Femur (tissue), 1 donor: ENCODE results near the gene TBX10.
"Not testable (repeated sequence)": the region's sequence is repeated elsewhere in the genome, so short reads cannot be mapped to it uniquely, and the experiment has no call there.

Experiments used
- DNase-seq: peaks from one replicate; pipeline ENCODE4 v3.0.0-alpha.2; 2017

Gene TBX10

DNA sequence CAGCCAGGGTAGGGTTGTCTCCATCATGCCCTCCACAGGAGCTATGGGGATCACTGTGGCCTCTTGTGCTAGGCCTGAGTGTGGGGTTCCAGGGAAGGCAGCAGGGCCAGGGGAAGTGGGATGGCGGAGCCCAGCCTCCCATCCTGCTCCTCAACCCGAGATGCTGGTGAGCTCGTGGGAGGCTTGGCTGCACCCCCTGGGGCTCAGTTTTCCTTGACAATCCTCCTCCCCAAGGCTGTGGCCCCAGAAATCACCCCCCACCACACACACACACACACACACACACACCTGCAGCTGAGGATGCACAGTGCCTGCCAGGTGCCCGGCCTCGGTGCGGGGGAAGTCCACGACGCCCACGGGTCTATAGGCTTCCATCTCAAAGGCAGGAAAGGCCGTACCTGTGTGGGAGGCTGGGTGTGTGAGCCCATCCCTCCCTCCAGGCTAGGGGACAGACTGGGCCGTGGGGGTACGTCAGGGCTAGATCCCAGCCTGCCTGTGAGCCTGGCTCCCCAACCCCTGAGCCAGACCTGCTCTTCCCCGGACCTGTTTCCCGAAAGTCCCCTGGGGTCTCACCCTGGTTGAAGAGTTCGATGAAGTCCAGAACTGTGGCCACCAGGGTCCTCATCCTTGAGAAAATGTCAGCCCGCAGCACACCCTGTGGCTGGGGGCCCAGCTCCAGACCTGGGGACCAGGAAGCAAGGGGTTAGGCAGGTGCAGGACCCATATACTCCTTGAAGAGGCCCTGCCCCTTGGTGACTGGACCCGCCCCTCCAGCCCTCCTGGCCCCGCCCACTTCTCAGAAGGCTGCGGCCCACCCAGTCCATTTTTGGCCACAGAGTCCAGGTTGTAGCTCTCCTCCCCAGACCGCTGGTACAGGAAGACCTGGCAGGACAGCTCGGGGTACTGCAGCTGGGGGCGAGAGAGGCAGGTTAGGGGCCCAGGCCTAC, 5.2 kb upstream of the TBX10 start:
- peak; percentile 10 for DNase-seq

DNA sequence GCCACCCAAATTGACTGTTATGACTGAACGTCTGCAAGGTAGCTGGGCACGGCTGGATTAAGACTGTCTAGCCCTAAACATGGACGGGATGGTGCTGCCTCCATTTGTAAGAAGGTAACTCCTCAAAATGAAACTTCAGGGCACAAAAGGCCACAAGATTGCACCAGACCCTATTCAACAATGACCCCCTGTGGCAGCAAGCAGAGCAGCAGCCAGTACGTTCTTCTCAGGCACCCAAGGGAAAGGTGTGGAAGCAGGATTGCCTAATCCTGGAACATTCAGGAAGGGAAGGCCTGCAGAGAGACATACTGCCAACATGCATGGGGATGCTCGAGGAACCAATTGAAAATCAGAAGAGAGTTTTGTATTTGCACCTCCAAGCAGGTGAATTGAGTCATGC, 4.5 kb upstream of the TBX10 start:
- no peak for DNase-seq

DNA sequence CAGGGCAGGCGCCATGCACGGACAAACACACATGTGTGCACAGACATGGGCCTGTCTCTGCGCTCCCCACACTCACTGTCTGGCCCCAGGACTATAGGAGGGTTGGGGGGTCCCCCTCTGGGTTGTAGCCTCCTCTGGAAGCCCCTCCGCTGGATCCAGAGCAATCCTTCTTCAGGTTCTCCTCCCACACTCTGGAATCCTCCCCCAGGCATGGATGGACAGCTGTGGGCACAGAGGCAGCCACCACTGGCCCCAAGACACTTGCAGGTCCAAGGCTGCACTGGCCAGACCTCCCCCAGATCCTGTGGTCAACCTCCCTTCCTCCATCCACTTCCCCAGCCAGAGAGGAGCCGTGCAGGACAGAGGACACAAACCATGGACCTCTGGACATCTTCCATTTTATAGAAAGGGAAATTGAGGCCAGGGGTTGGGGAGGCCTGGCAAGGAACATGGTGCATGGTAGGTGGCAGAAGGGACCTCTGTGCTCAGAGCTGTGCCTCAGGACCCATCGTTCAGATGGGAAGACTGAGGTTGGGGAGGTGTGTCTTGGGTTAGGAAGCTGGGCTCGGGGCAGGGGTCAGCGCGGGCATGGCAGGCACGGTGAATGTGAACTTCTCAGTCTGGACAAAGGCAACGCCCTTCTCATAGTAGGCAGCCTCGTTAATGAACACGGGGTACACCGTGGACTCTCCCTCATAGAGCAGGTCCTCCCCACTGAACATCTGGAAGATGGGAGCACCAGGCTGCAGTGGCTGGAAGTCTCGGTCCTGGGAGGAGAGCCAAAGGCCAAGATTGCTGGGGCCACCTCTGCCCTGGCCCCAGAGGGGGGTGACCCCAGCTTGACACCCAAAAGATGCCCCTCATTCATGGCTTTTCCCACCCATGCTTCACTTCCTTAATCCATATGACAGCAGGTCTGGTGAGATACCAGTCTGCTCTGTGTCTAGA, 2.9 kb upstream of the TBX10 start:
- no peak for DNase-seq

DNA sequence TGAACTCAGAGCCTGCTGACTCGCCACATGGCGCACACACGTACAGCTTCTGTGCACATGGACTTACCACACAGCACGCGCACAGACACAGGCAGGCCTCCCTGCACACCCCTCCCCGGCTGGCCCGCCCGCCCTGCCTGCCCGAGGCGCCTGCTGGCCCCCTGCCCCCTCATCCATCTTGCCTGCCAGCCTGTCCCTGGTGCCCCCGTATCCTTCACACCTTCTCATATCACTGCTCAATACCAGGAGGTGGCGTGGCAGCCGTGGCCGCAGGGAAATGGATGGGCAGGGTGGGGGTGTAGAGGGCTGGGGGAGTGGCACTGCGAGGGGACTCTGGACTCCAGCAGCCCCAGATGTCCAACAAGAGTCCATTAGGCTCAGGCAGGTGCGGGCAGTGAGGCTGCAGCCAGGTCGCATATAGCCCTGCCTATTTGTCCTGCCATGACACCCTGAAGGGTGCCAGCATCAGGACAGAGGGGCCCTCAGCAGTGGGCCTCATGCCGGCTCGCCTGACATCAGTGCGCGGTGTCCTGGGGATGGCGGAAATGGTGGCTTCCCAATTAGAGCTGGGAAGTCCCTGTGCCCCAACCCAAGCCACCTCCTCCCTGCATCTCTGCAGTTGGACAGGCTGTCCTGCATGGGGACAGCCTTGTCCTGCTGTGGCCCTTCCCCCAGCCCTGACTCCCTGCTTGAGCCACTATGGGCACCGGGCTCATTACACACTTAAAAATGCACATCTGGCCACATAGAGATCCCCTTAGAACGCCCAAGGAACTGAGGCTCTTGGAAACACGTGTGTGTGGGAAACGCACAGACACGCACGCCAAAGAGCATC, 2.0 kb upstream of the TBX10 start:
- DNase-seq = no peak

DNA sequence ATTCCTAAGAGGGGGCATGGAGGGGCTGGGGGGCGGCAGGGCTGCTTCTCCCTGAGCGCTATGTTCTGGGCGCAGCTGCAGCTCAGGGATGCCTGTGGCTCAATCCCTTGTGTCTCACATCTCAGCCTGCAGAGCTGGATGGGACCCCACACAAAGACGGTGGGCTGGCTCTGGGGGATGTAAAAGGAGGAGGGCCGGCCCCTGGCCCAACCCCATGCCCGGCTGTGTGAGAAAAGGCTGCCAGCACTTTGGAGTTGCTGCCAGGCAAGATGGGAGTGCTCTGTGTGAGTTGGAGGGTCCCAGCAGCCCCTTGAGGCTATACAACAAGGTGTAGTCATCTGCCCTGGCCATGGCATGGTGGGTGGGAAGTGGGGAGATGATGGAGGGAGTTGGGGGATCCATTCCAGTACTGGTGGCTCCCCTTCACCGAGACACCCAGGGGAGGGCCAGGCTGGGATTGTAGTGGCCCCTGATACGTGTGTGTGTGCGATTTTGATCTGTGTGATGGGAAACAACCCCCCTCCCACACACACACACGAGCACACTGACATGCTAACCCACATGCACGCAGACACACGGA, 1.3 kb upstream of the TBX10 start:
- no peak for DNase-seq

DNA sequence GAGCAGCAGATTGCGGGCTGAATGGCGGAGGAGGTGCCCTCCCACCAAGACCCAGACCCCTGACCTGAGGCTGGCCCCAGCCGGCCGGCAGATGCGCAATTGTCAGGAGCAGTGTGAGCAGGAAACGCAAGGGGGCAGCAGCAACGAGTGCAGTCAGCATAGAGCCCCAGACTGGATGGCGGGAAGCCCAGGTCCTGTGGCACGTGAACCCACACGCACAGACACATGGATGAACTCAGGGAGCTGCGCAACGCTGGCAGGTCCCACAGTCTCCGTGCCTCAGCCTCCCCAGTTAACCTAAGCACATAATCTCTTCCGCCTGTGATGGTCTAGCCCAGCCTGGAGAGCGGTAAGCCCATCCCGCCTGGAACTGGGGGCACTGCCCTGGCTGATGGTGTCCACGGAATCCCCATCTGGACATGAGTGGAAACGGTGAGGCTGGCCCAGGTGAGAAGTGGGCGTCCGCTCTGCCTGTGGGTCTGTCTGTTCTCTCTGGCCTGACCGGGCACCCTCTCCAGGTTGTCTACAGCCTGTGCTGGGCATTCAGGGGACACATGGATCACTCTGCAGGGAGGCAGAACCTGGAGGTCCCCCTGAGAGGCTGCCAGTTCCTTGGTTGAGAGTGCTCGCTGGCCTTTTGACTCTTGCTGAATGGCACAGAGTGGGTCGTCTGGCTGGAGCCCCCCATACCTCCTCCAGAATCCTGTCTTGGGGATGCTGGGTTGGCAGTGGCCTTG, 626 bp upstream of the TBX10 start:
- DNase-seq = peak; percentile 69

DNA sequence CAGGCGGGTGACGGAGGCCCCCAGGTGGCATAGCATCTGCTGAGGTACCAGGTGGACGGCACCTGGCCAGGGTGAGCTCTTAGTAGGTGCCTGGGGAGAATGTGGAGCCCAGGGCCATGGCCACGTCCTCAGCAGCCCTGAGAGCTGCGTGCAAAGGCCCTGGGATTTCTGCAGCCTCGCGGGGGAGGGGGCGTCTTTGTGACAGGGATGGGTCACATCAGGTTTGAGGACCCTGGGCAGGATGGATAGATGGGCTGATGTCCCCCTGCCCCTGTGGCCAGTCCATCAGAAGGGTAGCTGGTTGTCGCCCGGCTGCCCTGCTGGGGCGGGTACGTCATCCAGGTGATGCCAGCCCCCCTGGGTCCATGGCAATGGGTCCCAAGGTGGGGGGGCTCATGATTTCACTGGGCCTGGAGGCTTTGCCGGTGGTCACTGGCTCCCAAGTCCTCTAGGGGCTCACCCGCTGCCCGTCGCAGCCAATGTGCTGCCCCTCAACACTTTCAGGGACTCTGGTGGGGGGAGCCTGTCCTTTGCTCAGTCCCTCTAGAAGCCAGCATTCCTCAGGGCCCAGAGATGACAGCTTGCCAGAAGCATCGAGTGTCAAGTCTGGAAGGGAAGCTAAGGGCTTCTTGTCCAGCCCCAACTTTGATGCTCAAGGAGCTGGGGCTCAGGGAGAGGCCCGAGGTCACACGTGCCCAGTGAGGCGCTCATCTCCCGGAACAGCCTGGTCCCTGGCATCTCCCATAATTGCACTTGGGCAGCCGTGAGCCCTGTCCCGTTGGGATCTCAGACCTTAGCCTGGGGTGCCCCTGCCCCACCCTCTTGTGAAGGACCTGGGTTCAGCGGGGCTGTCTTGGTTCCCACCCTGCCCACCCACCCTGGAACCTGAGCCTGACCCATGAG, 777 bp downstream of the TBX10 start:
- no peak for DNase-seq

DNA sequence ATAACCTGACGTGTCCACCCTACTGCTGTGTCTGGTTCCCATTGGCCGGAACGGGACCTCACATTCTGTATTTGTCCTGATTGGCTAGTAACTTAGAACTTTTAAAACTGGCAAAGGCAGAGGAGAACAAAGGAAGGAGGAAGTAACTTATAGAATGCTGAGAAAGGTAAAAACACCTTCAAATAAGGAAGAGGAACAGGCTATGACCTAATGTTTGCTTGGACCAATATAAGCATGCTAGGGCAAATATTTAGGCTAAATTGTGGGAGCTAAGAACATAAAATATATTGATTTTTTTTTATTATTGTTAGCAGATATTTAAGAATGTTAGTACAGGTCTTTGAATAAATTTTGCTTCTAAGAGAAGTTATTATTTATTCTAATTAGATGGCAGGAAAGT, 2.1 kb downstream of the TBX10 start:
- not testable (repeated sequence) for DNase-seq

DNA sequence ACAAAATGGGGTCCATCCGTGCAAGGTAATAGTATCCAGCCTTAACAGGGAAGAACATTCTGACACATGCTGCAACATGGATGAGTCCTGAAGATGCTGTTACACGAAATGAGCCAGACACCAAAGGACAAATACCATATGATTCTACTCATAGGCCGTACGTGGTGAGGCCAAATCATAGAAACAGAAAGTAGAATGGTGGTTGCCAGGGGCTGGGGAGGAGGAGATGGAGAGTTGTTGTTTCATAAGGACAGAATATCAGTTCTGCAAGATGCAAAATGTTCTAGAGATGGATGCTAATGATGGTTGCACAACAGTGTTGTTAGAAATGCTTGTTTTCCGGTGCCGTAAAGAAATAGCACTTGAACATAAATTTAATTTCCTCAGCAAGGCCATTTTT, 2.6 kb downstream of the TBX10 start:
- no peak for DNase-seq

DNA sequence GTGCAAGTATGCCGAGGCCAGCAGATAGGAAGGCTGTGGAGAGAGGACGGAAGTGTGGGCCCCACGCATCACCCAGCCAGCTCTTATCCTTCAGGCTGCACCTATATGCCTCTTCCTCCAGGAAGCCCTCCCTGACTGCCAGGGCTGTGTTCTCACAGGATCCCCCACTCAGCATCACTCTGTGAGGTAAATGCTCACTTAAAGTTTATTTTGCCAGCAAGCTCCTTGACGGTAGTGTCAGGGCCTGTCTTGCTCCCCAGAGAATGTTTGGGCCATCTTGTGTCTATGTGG, 4.4 kb downstream of the TBX10 start:
- DNase-seq = no peak

DNA sequence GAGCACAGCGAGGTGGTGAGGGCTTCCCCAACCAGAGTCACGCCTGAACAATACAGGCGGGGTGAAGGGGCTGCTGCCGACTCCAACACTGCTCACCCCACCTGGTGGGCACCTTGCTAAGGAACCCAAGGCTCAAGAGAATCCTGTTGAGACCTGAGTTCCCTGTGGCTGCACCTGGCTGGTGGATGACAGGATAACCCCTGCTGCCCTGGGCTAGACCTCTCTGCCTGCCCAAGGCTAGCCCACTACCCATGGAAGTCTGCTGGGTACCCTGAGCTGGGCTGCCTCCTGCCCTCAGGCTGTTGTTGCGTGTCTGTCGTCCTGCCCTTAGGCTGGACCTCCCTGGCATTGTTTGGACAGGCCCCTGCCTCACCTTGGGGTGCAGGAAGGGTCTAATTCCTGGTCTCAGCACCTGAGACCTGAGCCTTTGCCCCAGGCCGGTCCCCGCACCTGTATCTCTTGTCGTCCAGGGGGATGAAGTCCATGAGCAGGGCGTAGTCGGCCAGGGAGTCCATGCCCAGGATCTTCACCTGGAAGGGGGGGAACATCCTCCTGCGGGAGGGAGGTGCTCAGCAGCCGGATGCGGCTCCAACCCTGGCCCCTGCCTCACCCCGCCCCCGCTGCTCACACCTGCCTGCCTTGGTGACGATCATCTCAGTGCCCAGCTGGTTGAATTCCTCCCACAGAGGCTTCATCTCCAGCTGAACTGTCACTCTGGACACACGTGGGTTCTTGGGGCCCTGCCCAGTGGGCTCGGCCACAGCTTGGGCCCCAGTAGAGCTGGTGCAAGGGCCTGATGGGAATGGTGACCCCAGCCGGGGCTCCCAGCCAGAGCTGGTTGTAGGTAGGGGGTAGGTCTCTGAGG, 5.0 kb downstream of the TBX10 start:
- DNase-seq = no peak

DNA sequence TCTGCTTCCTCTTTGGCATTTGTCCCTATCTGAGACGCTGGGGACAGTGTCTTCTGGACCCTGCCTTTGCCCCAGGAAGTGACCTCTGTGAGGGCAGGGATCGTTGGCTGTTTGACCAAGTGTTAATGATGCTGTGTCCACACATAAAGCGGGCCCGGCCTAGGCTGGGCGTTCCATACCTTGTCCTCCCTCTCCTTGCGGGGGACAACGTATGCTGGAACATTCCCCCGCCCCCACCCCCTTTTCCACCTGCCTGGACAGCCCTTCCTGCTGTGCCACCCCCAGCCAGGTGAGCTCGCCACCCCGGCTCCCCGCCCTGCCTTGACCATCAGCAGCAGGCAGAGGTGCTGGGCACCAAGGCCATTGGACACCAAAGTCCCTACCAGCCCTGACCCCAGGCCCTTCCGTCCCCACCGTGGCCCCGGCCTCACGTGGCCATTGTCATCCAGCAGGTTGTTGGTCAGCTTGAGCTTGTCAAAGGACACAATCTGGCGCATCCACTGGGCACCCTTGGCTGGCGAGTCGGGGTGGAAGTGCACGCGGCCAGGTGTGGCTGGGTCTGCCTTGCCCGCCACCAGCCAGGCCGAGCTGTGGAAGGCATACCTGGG, 5.7 kb downstream of the TBX10 start:
- DNase-seq = no peak

DNA sequence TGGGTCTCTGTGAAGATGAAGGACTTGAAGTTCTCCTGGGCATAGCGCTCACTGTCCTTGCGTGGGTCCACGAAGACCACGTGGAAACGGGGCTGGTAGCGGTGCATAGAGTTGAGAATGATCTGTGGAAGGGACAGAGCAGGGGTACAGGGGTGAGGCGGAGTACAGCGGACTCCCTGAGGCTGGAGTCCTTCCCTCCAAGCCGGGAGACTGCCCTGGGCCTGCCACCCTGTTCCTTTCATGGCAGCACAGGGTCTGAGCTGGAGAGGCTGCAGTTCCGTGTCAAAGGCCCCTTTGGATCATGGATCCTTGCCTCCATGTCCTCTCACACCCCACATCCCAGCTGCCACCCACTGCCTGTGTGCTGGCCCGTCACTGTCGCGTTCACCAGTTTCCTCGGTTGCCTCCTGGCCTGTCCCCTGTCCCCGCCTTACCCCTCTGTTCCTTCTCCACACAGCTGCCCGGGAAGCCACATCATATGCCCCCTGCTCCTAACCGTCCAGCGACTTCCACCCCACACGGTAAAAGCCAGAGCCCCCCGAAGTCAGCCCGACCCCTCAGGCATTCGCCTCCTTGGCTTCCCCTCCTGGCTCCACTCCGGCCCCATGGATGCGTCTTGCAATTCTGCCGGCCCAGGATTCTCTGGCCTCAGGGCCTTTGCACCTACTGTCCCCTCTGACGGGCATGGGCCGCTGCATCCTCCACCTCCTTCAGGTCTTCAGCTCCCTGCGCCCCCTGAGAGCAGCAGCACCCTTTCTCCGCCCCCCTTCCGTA, 6.4 kb downstream of the TBX10 start:
- peak; percentile 14 for DNase-seq

DNA sequence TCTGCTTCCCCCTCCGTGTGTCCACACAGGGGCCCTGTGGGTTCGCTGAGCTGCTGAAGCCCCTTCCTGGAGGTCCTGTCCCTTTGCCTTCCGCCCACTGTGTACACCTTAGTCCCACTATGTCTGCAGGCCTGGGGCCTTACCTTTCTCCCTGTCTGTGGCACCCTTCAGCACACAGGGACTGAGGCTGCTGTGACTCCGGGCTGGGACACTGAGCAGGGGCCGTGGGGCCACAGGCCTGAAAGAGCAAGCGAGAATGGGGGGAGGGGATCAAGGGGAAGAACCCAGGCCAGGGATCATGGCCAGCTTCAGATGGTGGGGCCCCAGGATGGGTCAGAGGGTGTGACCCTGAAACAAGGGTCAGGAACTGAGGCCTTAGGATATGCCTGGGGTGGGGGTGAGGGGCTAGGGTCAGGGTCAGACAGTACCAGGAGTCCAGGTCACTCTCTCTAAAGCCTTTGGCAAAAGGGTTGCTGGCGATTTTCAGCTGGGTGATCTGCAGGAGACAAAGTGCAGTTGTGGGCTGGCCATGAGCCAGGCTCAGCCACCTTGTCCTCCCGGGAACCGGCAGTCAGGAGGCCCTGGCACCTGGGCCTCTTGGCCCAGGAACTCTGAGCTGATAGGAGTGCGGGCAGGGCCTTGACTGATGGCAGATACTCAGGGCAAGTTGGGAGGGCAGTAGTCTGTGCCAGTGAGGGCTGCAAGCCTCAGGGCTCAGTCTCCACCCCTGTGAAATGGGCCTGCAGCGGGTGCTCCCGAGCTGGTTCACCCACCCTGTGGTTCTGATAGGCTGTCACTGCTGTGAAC, 7.2 kb downstream of the TBX10 start:
- peak; percentile 20 for DNase-seq

DNA sequence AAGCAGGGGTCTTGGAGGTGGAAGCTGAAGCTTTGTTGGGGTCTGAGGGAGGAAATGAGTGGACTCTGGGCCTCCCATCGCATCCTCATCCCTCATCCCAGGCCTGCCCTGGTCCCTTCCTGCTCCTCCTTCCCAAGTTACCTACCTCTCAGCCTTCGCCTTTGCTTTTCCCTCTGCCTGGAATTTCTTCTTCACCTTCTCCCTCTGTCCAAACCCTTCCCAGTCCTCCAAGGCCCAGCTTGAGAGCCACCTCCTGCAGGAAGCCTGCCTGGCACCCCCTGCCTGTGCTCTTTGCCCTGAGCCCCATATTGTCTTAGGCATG, 7.7 kb downstream of the TBX10 start:
- DNase-seq = no peak

DNA sequence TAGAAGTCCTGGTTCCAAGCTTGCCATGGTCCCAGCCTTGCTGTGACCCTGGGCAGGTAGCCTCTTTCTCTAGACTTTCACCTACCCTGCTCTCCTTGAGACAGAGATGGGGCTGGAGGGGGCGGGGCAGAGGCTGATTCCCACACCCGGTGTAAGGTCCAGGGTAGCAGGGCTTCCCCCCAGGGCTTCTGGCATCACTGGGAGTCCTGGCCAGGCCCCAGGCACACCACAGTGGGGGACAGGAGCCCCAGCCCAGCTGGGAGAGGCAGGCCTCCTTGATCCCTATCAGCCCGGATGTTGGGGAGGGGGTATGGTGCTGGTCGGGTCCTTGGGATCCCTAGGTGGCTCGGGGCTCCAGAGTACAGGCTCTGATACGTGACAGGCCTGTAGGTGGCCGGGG, 8.2 kb downstream of the TBX10 start:
- peak; percentile 33 for DNase-seq

DNA sequence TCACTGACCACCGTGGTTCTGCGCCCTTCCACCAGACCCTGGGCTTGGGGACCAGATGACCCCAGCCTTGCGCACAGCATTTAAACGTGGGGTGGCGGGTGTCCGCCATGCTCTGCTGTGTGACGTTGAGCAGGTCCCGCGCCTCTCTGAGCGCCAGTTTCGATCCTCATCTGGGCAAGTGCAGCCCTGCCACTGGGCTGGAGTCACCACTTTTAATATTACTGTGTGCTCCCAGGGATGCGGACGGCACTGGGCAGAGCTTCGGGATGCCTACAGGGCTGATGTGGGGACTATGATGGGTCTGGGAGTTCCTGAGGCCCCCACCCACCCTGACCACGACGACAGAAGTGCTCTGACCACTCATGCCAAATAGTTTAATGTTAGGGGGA, 8.6 kb downstream of the TBX10 start:
- DNase-seq = no peak
